Breast epithelium (tissue), 3 donors: ENCODE data around the gene SWAP70.

Experiments
- CTCF ChIP-seq, 3 donors: fragments of 450-650 bp; IDR thresholded peaks; one replicate each; pipeline ENCODE4 v1.5.1; 2016 to 2017; ENCODE audit warnings: antibody characterized with exemption in 3 of 3, mild to moderate bottlenecking in 3 of 3, moderate library complexity in 3 of 3
- POLR2A ChIP-seq: fragments of 450-650 bp; IDR thresholded peaks from one replicate; pipeline ENCODE4 v1.6.1; 2016; ENCODE audit warnings: antibody characterized with exemption, mild to moderate bottlenecking, moderate library complexity

- no peak for TF ChIP-seq CTCF (IDR thresholded peaks at IDR 0.05)
- no peak for TF ChIP-seq POLR2A
Observed at GRCh38 chr11:9633679-9634078, 30.2 kb upstream of the SWAP70 start.
